ENCODE measurements around the gene HAAO. TPM values are rescaled to one million over a fixed set of nuclear protein-coding genes. Genes with fewer than 3 reads are reported as not detected.

Gene HAAO
- total RNA-seq, 1 experiment from 2014 or later, result 47.5 TPM

- no peaks in the 10 kb centered on the region for H3K27me3 Mint-ChIP-seq (ENCODE audit: insufficient read depth, unreplicated experiment)
- Histone ChIP-seq H3K4me3 (ENCODE audit: low read depth, low read length) (peak overlapping the region; percentile 80), H3K4me1 (peaks cover 5% of the 10 kb centered on the region; the same call in 1 of the 2 replicates), H3K36me3 (ENCODE audit: control insufficient read depth, insufficient read depth, low read length) (no peaks in the 10 kb centered on the region), H3K27me3 (replicated peaks; ENCODE audit: control insufficient read depth, insufficient read depth, low read length) (no peaks in the 10 kb centered on the region), H3K9me3 (no peaks in the 10 kb centered on the region)
- H3K9me3 Mint-ChIP-seq (ENCODE audit: unreplicated experiment), result no peaks in the 10 kb centered on the region
- BruUV-seq (replicated peaks), result no TSS peak
- H3K36me3 Mint-ChIP-seq (ENCODE audit: insufficient read depth, unreplicated experiment), result peaks cover 9% of the 10 kb centered on the region
- peak overlapping the region; percentile 96 for H3K4me3 Mint-ChIP-seq (ENCODE audit: unreplicated experiment)
- ChIA-PET POLR2A (interaction anchor here (0.9 to 1.8 kb wide), 6 partner anchors 10 to 786 kb away, joined by 3 to 11 read pairs (median 6); partner anchors contain the start of genes HAAO, THADA and ZFP36L2), CTCF (interaction anchor here (0.6 to 2.7 kb wide), 6 partner anchors 17 to 728 kb away, joined by 3 to 33 read pairs (median 4); partner anchors contain the start of genes HAAO and ZFP36L2)
- TF ChIP-seq CTCF (IDR thresholded peaks at IDR 0.05; ENCODE audit: insufficient read depth in 1 of 2, low read depth in 1 of 2, low read length in 1 of 2, severe bottlenecking in 1 of 2, unreplicated experiment in 1 of 2), result peak; percentile 19 to 44
- peaks cover 14% of the 10 kb centered on the region for H3K4me1 Mint-ChIP-seq (ENCODE audit: low read depth, unreplicated experiment)
- peak overlapping the region; percentile 94 for H3K27ac Mint-ChIP-seq (ENCODE audit: unreplicated experiment)
- intact Hi-C loops (cut with micrococcal nuclease; ENCODE audit: unreplicated experiment), result loop anchor here (1.0 to 5.0 kb wide), 2 partner anchors 15 to 418 kb away; partner anchors contain the start of gene ZFP36L2
- peak; percentile 89 to 94 for DNase-seq
Measured at GRCh38 chr2:42809819-42810120, 17.4 kb upstream of the HAAO start.

GRCh38 chr2:42809131-42809818, 16.9 kb upstream of the HAAO start:
- no peak for TF ChIP-seq CTCF (IDR thresholded peaks at IDR 0.05; ENCODE audit: insufficient read depth in 1 of 2, low read depth in 1 of 2, low read length in 1 of 2, severe bottlenecking in 1 of 2, unreplicated experiment in 1 of 2)

GRCh38 chr2:42808301-42808700, 15.9 kb upstream of the HAAO start:
- Histone ChIP-seq H3K9me3 (no peaks in the 10 kb centered on the region), H3K27me3 (replicated peaks; ENCODE audit: control insufficient read depth, insufficient read depth, low read length) (no peaks in the 10 kb centered on the region), H3K4me3 (ENCODE audit: low read depth, low read length) (no peak overlapping the region), H3K36me3 (ENCODE audit: control insufficient read depth, insufficient read depth, low read length) (no peaks in the 10 kb centered on the region), H3K4me1 (peaks cover 5% of the 10 kb centered on the region; the same call in 1 of the 2 replicates)
- BruUV-seq (replicated peaks), result no TSS peak
- Mint-ChIP-seq H3K27ac (ENCODE audit: unreplicated experiment) (no peak overlapping the region), H3K36me3 (ENCODE audit: insufficient read depth, unreplicated experiment) (peaks cover 9% of the 10 kb centered on the region), H3K4me3 (ENCODE audit: unreplicated experiment) (no peak overlapping the region), H3K4me1 (ENCODE audit: low read depth, unreplicated experiment) (peaks cover 14% of the 10 kb centered on the region), H3K9me3 (ENCODE audit: unreplicated experiment) (no peaks in the 10 kb centered on the region), H3K27me3 (ENCODE audit: insufficient read depth, unreplicated experiment) (no peaks in the 10 kb centered on the region)
- ChIA-PET CTCF (interaction anchor here (2.7 kb wide), 1 partner anchor 15 kb away, joined by 33 read pairs; the partner anchor contains the start of gene HAAO), POLR2A (no interaction called here)
- TF ChIP-seq CTCF (IDR thresholded peaks at IDR 0.05; ENCODE audit: insufficient read depth in 1 of 2, low read depth in 1 of 2, low read length in 1 of 2, severe bottlenecking in 1 of 2, unreplicated experiment in 1 of 2), result no peak
- no peak for DNase-seq
- intact Hi-C loops (cut with micrococcal nuclease; ENCODE audit: unreplicated experiment), result no loop called here

More at GRCh38 chr2:42809131-42809818, 16.9 kb upstream of the HAAO start:
- H3K4me1 ChIP-seq, result peaks cover 5% of the 10 kb centered on the region; the same call in 1 of the 2 replicates
- H3K4me3 ChIP-seq (ENCODE audit: low read depth, low read length), result peak overlapping the region; percentile 50
- DNase-seq, result no peak
- ChIA-PET POLR2A (interaction anchor here (0.5 to 1.8 kb wide), 6 partner anchors 8 to 787 kb away, joined by 3 to 9 read pairs (median 4); partner anchors contain the start of genes THADA and ZFP36L2), CTCF (interaction anchor here (0.6 to 2.7 kb wide), 4 partner anchors 16 to 728 kb away, joined by 3 to 33 read pairs (median 4); partner anchors contain the start of gene HAAO)
- no peaks in the 10 kb centered on the region for H3K36me3 ChIP-seq (ENCODE audit: control insufficient read depth, insufficient read depth, low read length)
- no peaks in the 10 kb centered on the region for H3K9me3 Mint-ChIP-seq (ENCODE audit: unreplicated experiment)
- intact Hi-C loops (cut with micrococcal nuclease; ENCODE audit: unreplicated experiment), result loop anchor here (1.0 kb wide), 1 partner anchor 15 kb away; no protein-coding TSS in a partner anchor
- peaks cover 9% of the 10 kb centered on the region for H3K36me3 Mint-ChIP-seq (ENCODE audit: insufficient read depth, unreplicated experiment)
- H3K27ac Mint-ChIP-seq (ENCODE audit: unreplicated experiment), result peak overlapping the region; percentile 94
- no peaks in the 10 kb centered on the region for H3K27me3 Mint-ChIP-seq (ENCODE audit: insufficient read depth, unreplicated experiment)
- peaks cover 14% of the 10 kb centered on the region for H3K4me1 Mint-ChIP-seq (ENCODE audit: low read depth, unreplicated experiment)
- no peaks in the 10 kb centered on the region for H3K27me3 ChIP-seq (replicated peaks; ENCODE audit: control insufficient read depth, insufficient read depth, low read length)
- TSS peak; percentile 69 for BruUV-seq (replicated peaks)
- H3K4me3 Mint-ChIP-seq (ENCODE audit: unreplicated experiment), result peak overlapping the region; percentile 96
- H3K9me3 ChIP-seq, result no peaks in the 10 kb centered on the region
